ENCODE measurements around the gene ADPGK.

The ADPGK gene

GRCh38 chr15:72796210-72796514, 12.6 kb upstream of the ADPGK start:
- Histone ChIP-seq H3K27me3 (replicated peaks) (no peaks in the 10 kb centered on the region), H3K27ac (no peak overlapping the region), H3K4me3 (ENCODE audit: low read depth, low read length) (peak overlapping the region; percentile 60), H3K36me3 (replicated peaks) (no peaks in the 10 kb centered on the region)
- TF ChIP-seq CTCF (IDR thresholded peaks at IDR 0.05; ENCODE audit: low read depth, low read length, missing control alignments), result no peak
- no peak for DNase-seq
- in situ Hi-C loops (cut with HindIII; ENCODE audit: low pct_ligation_motif_present, low sequenced_read_pairs), result no loop called here

GRCh38 chr15:72793766-72794660, 10.5 kb upstream of the ADPGK start:
- no peak for TF ChIP-seq CTCF (IDR thresholded peaks at IDR 0.05; ENCODE audit: low read depth, low read length, missing control alignments)
- H3K4me3 ChIP-seq (ENCODE audit: low read depth, low read length), result no peak overlapping the region
- no peaks in the 10 kb centered on the region for H3K27me3 ChIP-seq (replicated peaks)
- DNase-seq, result no peak
- H3K27ac ChIP-seq, result no peak overlapping the region
- in situ Hi-C loops (cut with HindIII; ENCODE audit: low pct_ligation_motif_present, low sequenced_read_pairs), result no loop called here
- no peaks in the 10 kb centered on the region for H3K36me3 ChIP-seq (replicated peaks)

GRCh38 chr15:72792431-72792830, 8.9 kb upstream of the ADPGK start:
- in situ Hi-C loops (cut with HindIII; ENCODE audit: low pct_ligation_motif_present, low sequenced_read_pairs), result no loop called here
- DNase-seq, result no peak
- no peaks in the 10 kb centered on the region for H3K27me3 ChIP-seq (replicated peaks)
- no peaks in the 10 kb centered on the region for H3K36me3 ChIP-seq (replicated peaks)
- H3K4me3 ChIP-seq (ENCODE audit: low read depth, low read length), result no peak overlapping the region
- no peak overlapping the region for H3K27ac ChIP-seq
- TF ChIP-seq CTCF (IDR thresholded peaks at IDR 0.05; ENCODE audit: low read depth, low read length, missing control alignments), result no peak

- no peak overlapping the region for H3K27ac ChIP-seq
- H3K27me3 ChIP-seq (replicated peaks), result no peaks in the 10 kb centered on the region
- H3K4me3 ChIP-seq (ENCODE audit: low read depth, low read length), result no peak overlapping the region
- in situ Hi-C loops (cut with HindIII; ENCODE audit: low pct_ligation_motif_present, low sequenced_read_pairs), result no loop called here
- H3K36me3 ChIP-seq (replicated peaks), result no peaks in the 10 kb centered on the region
- DNase-seq, result no peak
- TF ChIP-seq CTCF (IDR thresholded peaks at IDR 0.05; ENCODE audit: low read depth, low read length, missing control alignments), result no peak
These were observed 6.8 kb upstream of the ADPGK start for GRCh38 chr15:72790302-72790910.

- in situ Hi-C loops (cut with HindIII; ENCODE audit: low pct_ligation_motif_present, low sequenced_read_pairs), result no loop called here
- TF ChIP-seq CTCF (IDR thresholded peaks at IDR 0.05; ENCODE audit: low read depth, low read length, missing control alignments), result no peak
These were observed 4.0 kb upstream of the ADPGK start for GRCh38 chr15:72787526-72787925.

More at GRCh38 chr15:72787526-72787925, 4.0 kb upstream of the ADPGK start:
- no peak for DNase-seq
- Histone ChIP-seq H3K27ac (no peak overlapping the region), H3K4me3 (ENCODE audit: low read depth, low read length) (no peak overlapping the region), H3K27me3 (replicated peaks) (no peaks in the 10 kb centered on the region), H3K36me3 (replicated peaks) (no peaks in the 10 kb centered on the region)

All from brain microvascular endothelial cell (primary cell).